B cell (primary cell): ENCODE data around the gene KPNA5.

Source experiments
- CTCF ChIP-seq: fragments of 200-600 bp; IDR thresholded peaks from one replicate; pipeline ENCODE4 v1.8.0; 2022; ENCODE audit warnings: antibody characterized with exemption, mild to moderate bottlenecking
- EZH2 ChIP-seq: IDR thresholded peaks from 2 replicates; pipeline ENCODE4 v1.6.1; 2012; ENCODE audit warnings: borderline replicate concordance, low read depth, mild to moderate bottlenecking, moderate library complexity, low read length; ENCODE audit not compliant: insufficient read depth, poor library complexity, severe bottlenecking

DNA sequence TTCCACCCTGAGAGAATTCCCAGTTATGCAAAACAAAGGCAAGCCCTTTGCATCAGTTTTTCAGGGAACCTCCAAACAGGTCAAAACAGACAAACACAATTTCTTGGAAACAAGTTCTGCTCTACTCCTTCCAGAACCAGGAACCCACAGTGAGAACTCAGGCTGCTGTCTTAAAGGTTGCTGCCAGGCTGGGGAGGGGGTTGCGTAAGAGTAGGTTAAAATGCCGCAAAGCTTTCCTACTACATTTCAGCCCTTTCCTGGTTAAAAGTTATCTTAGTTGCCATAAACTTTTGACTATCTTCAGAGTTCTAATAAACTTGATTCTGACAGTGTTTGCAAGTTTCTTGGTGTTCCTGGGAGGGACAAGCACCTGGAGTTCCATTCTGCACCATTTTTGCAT, 33.8 kb downstream of the KPNA5 start:
- TF ChIP-seq CTCF (no peak), EZH2 (no peak)
